H9 (cell line): Measurements from ENCODE around the gene TNPO2. TPM values are rescaled to one million over a fixed set of nuclear protein-coding genes. Genes with fewer than 3 reads are reported as not detected.

Experiments used
- DNase-seq: peaks from one replicate; pipeline ENCODE4 v3.0.0-alpha.2; 2017
- H2AFZ ChIP-seq: one replicate; pipeline ENCODE4 v1.6.1; 2013; ENCODE audit warnings: mild to moderate bottlenecking, low read length, control low read depth, moderate library complexity
- H2AK5ac ChIP-seq: 2 replicates; pipeline ENCODE4 v1.6.1; 2013; ENCODE audit warnings: low read length, control low read depth, mixed read lengths; ENCODE audit not compliant: insufficient read length
- H2BK120ac ChIP-seq: one replicate; pipeline ENCODE4 v1.6.1; 2013; ENCODE audit warnings: low read depth, mild to moderate bottlenecking, low read length, control low read depth, inconsistent platforms; ENCODE audit not compliant: poor library complexity, severe bottlenecking
- H2BK12ac ChIP-seq: 2 replicates; pipeline ENCODE4 v1.6.1; 2013; ENCODE audit warnings: low read length, control low read depth, mixed read lengths, low read depth; ENCODE audit not compliant: insufficient read length
- H2BK15ac ChIP-seq: 2 replicates; pipeline ENCODE4 v1.6.1; 2013; ENCODE audit warnings: low read depth, low read length, control low read depth
- H2BK20ac ChIP-seq: one replicate; pipeline ENCODE4 v1.6.1; 2013; ENCODE audit warnings: low read depth, mild to moderate bottlenecking, low read length, control low read depth, inconsistent platforms; ENCODE audit not compliant: poor library complexity, severe bottlenecking
- H2BK5ac ChIP-seq: 2 replicates; pipeline ENCODE4 v1.6.1; 2013; ENCODE audit warnings: low read length, control low read depth, mixed read lengths; ENCODE audit not compliant: insufficient read length
- H3K14ac ChIP-seq: 2 replicates; pipeline ENCODE4 v1.6.1; 2013; ENCODE audit warnings: low read length, control low read depth; ENCODE audit not compliant: insufficient read depth
- H3K18ac ChIP-seq: 2 replicates; pipeline ENCODE4 v1.6.1; 2013; ENCODE audit warnings: low read depth, mild to moderate bottlenecking, mixed read lengths, low read length, control low read depth; ENCODE audit not compliant: insufficient read length
- H3K23ac ChIP-seq: 2 replicates; pipeline ENCODE4 v1.6.1; 2013; ENCODE audit warnings: low read length, control low read depth, mixed read lengths, low read depth; ENCODE audit not compliant: insufficient read length
- H3K23me2 ChIP-seq: 2 replicates; pipeline ENCODE4 v1.6.1; 2013; ENCODE audit warnings: low read depth, mild to moderate bottlenecking, mixed read lengths, low read length, control low read depth; ENCODE audit not compliant: insufficient read length, poor library complexity, severe bottlenecking
- H3K27ac ChIP-seq: 2 replicates; pipeline ENCODE4 v1.5.1; 2013; ENCODE audit warnings: low read length, control low read depth, mixed read lengths, low read depth; ENCODE audit not compliant: insufficient read length
- H3K27me3 ChIP-seq: 2 replicates; pipeline ENCODE4 v1.6.1; 2013; ENCODE audit warnings: low read length, control low read depth, inconsistent platforms; ENCODE audit not compliant: insufficient read depth
- H3K4ac ChIP-seq: 2 replicates; pipeline ENCODE4 v1.6.1; 2013; ENCODE audit warnings: low read depth, mild to moderate bottlenecking, control low read depth, inconsistent platforms, low read length, moderate library complexity
- H3K4me1 ChIP-seq: 2 replicates; pipeline ENCODE4 v1.6.1; 2013; ENCODE audit warnings: low read length, control low read depth, inconsistent platforms; ENCODE audit not compliant: insufficient read depth
- H3K4me2 ChIP-seq: 2 replicates; pipeline ENCODE4 v1.6.1; 2013; ENCODE audit warnings: low read length, control low read depth, mixed read lengths; ENCODE audit not compliant: insufficient read length, insufficient read depth
- H3K56ac ChIP-seq: 2 replicates; pipeline ENCODE4 v1.6.1; 2013; ENCODE audit warnings: low read depth, mild to moderate bottlenecking, mixed read lengths, low read length, control low read depth; ENCODE audit not compliant: insufficient read length
- H3K79me1 ChIP-seq: 2 replicates; pipeline ENCODE4 v1.6.1; 2013; ENCODE audit warnings: low read depth, mild to moderate bottlenecking, moderate library complexity, low read length, control low read depth, inconsistent platforms; ENCODE audit not compliant: insufficient read depth, poor library complexity, severe bottlenecking
- H3K79me2 ChIP-seq: 2 replicates; pipeline ENCODE4 v1.6.1; 2013; ENCODE audit warnings: low read length, control low read depth, inconsistent platforms; ENCODE audit not compliant: insufficient read depth
- H3K9ac ChIP-seq: 2 replicates; pipeline ENCODE4 v1.6.1; 2013; ENCODE audit warnings: low read length, control low read depth, mixed read lengths; ENCODE audit not compliant: insufficient read length; ENCODE audit errors: extremely low read depth
- H3K9me3 ChIP-seq: one replicate; pipeline ENCODE4 v1.6.1; 2013; ENCODE audit warnings: low read depth, low read length, inconsistent platforms; ENCODE audit not compliant: control insufficient read depth
- H3T11ph ChIP-seq: one replicate; pipeline ENCODE4 v1.6.1; 2013; ENCODE audit warnings: mild to moderate bottlenecking, low read length, control low read depth, inconsistent platforms
- H4K20me1 ChIP-seq: one replicate; pipeline ENCODE4 v1.6.1; 2013; ENCODE audit not compliant: control insufficient read depth, insufficient read length, insufficient read depth
- H4K5ac ChIP-seq: 2 replicates; pipeline ENCODE4 v1.6.1; 2013; ENCODE audit warnings: low read depth, mild to moderate bottlenecking, mixed read lengths, low read length, control low read depth; ENCODE audit not compliant: insufficient read length
- H4K8ac ChIP-seq: replicated peaks from 2 replicates; pipeline ENCODE4 v1.6.1; 2013; ENCODE audit warnings: low read length, control low read depth, mixed read lengths, low read depth; ENCODE audit not compliant: insufficient read length
- H4K91ac ChIP-seq: 2 replicates; pipeline ENCODE4 v1.6.1; 2013; ENCODE audit warnings: low read depth, mild to moderate bottlenecking, moderate library complexity, mixed read lengths, low read length, control low read depth; ENCODE audit not compliant: insufficient read length
- H3K27ac Mint-ChIP-seq, 3 experiments: 2 replicates in 2 of 3; 3 replicates in 1 of 3; pipeline ENCODE4 v1.8.0; 2020 to 2021; ENCODE audit warnings: mixed read lengths in 3 of 3, mild to moderate bottlenecking in 1 of 3, moderate library complexity in 1 of 3
- H3K27me3 Mint-ChIP-seq: 2 replicates; pipeline ENCODE4 v1.8.0; 2021; ENCODE audit warnings: low read depth, mild to moderate bottlenecking, moderate library complexity, mixed read lengths
- H3K36me3 Mint-ChIP-seq, 3 experiments: 2 replicates in 2 of 3; 3 replicates in 1 of 3; pipeline ENCODE4 v1.8.0; 2020 to 2021; ENCODE audit warnings: low read depth in 3 of 3, mixed read lengths in 3 of 3; ENCODE audit not compliant: insufficient read depth in 1 of 3
- H3K4me1 Mint-ChIP-seq, 2 experiments: 2 replicates each; pipeline ENCODE4 v1.8.0; 2020; ENCODE audit warnings: mixed read lengths in 2 of 2
- H3K4me3 Mint-ChIP-seq, 2 experiments: 2 replicates in 1 of 2; 3 replicates in 1 of 2; pipeline ENCODE4 v1.8.0; 2020 to 2021; ENCODE audit warnings: mild to moderate bottlenecking in 2 of 2, mixed read lengths in 2 of 2, moderate library complexity in 1 of 2
- H3K9me3 Mint-ChIP-seq, 2 experiments: 2 replicates in 1 of 2; 3 replicates in 1 of 2; pipeline ENCODE4 v1.8.0; 2020; ENCODE audit warnings: mild to moderate bottlenecking in 2 of 2, mixed read lengths in 2 of 2, moderate library complexity in 1 of 2
- WGBS: extraction: QIAGEN DNeasy Blood & Tissue Kit; methylation state at CpG from one replicate; pipeline ENCODE4 v1.1.7; 2013; ENCODE audit warnings: missing lambda C conversion rate, low lambda C conversion rate, mixed read lengths; ENCODE audit not compliant: insufficient read length; ENCODE audit errors: extremely low coverage; 5-methylcytosine and 5-hydroxymethylcytosine counted together
- total RNA-seq: library from RNA; stranded (reverse); gene quantifications from 2 replicates; pipeline ENCODE4 v1.2.1, GENCODE V29; 2021
- TF ChIP-seq, protein P1 (sequence below): fragments of 200-600 bp; sonication (generic); conservative IDR thresholded peaks from 3 replicates; pipeline ENCODE4 v1.8.0; 2021; ENCODE audit warnings: antibody characterized with exemption, mild to moderate bottlenecking

Gene TNPO2
- total RNA-seq, 1 experiment from 2014 or later, result 159 TPM

DNA sequence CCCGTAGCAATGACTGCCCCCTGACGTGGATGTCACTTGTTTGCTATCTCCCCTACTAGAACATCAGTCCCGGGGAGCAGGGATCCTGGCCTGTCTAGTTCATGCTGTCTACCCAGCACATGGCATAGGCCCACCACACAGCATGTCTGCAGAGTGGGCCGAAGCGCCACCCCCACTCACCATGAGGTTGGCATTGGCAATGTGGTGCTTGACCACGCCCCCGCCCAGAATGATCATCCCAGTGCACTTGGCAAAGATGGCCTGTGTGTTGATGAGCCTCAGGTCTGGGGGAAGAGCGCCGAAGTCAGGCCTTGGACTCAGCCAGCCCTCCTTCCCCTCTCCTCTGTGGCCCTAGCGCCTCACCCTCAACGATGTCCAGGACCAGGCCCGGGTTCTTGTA is 46.8 kb downstream of the TNPO2 start:
- no peak overlapping the region for H3K9ac ChIP-seq
- H3K23me2 ChIP-seq, result no peaks in the 10 kb centered on the region
- TF ChIP-seq, protein P1, sequence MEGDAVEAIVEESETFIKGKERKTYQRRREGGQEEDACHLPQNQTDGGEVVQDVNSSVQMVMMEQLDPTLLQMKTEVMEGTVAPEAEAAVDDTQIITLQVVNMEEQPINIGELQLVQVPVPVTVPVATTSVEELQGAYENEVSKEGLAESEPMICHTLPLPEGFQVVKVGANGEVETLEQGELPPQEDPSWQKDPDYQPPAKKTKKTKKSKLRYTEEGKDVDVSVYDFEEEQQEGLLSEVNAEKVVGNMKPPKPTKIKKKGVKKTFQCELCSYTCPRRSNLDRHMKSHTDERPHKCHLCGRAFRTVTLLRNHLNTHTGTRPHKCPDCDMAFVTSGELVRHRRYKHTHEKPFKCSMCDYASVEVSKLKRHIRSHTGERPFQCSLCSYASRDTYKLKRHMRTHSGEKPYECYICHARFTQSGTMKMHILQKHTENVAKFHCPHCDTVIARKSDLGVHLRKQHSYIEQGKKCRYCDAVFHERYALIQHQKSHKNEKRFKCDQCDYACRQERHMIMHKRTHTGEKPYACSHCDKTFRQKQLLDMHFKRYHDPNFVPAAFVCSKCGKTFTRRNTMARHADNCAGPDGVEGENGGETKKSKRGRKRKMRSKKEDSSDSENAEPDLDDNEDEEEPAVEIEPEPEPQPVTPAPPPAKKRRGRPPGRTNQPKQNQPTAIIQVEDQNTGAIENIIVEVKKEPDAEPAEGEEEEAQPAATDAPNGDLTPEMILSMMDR, result no peak
- H3K9me3 Mint-ChIP-seq, result peaks cover 0 to 2% of the 10 kb centered on the region in 2 experiments; a peak in 1 of 5 replicates
- no peak overlapping the region for H3T11ph ChIP-seq
- H4K8ac ChIP-seq, result no peak overlapping the region
- no peaks in the 10 kb centered on the region for H3K4me1 ChIP-seq
- H3K27ac ChIP-seq, result no peak overlapping the region
- no peak overlapping the region for H3K18ac ChIP-seq
- whole genome bisulfite sequencing, result no CpG with 5 or more reads among the region's 12 CpGs
- no peaks in the 10 kb centered on the region for H3K79me1 ChIP-seq
- peak overlapping the region in 2 of 3 experiments; percentile 22 to 79; a peak in 3 of 7 replicates for H3K27ac Mint-ChIP-seq
- no peak for DNase-seq
- H3K4me2 ChIP-seq, result no peak overlapping the region
- H2AFZ ChIP-seq, result no peak overlapping the region
- H3K27me3 Mint-ChIP-seq, result no peaks in the 10 kb centered on the region
- peaks cover 2 to 14% of the 10 kb centered on the region in 2 experiments; a peak in 3 of 4 replicates for H3K4me1 Mint-ChIP-seq
- no peak overlapping the region for H3K23ac ChIP-seq
- no peak overlapping the region for H3K14ac ChIP-seq
- H3K56ac ChIP-seq, result no peak overlapping the region
- H4K5ac ChIP-seq, result no peak overlapping the region
- no peaks in the 10 kb centered on the region for H3K79me2 ChIP-seq
- no peak overlapping the region for H2BK20ac ChIP-seq
- no peak overlapping the region for H2BK12ac ChIP-seq
- H3K4me3 Mint-ChIP-seq, result no peak overlapping the region
- peaks cover 40 to 83% (median 70%) of the 10 kb centered on the region in 3 experiments for H3K36me3 Mint-ChIP-seq
- no peak overlapping the region for H3K4ac ChIP-seq
- H2BK5ac ChIP-seq, result no peak overlapping the region
- H4K20me1 ChIP-seq, result no peaks in the 10 kb centered on the region
- no peak overlapping the region for H4K91ac ChIP-seq
- H2BK120ac ChIP-seq, result no peak overlapping the region
- no peaks in the 10 kb centered on the region for H3K27me3 ChIP-seq
- no peak overlapping the region for H2AK5ac ChIP-seq
- H3K9me3 ChIP-seq, result no peaks in the 10 kb centered on the region
- H2BK15ac ChIP-seq, result no peak overlapping the region
